Colonic mucosa (tissue), 4 donors: Measurements from ENCODE around the gene POFUT2. TPM values are rescaled to one million over a fixed set of nuclear protein-coding genes. Genes with fewer than 3 reads are reported as not detected.

Source experiments
- DNase-seq: peaks from one replicate; pipeline ENCODE4 v3.0.0-alpha.2; 2020
- H3K27ac ChIP-seq: fragments of 200-600 bp; one replicate; pipeline ENCODE4 v1.8.0; 2021
- H3K27me3 ChIP-seq: fragments of 200-600 bp; one replicate; pipeline ENCODE4 v1.8.0; 2021
- H3K36me3 ChIP-seq: fragments of 200-600 bp; one replicate; pipeline ENCODE4 v1.8.0; 2021
- H3K4me1 ChIP-seq: fragments of 200-600 bp; one replicate; pipeline ENCODE4 v1.8.0; 2021; ENCODE audit warnings: mild to moderate bottlenecking
- H3K4me3 ChIP-seq: fragments of 200-600 bp; one replicate; pipeline ENCODE4 v1.8.0; 2021
- H3K9ac ChIP-seq, 2 donors: one replicate each; pipeline ENCODE4 v1.7.0; 2013; ENCODE audit warnings: control low read depth in 2 of 2, low read depth in 2 of 2, low read length in 2 of 2
- H3K9me3 ChIP-seq: fragments of 200-600 bp; one replicate; pipeline ENCODE4 v1.8.0; 2021
- intact Hi-C: fragments of 100-400 bp; cut with DNase I; formaldehyde crosslinking; loops from one replicate; pipeline ENCODE4 v1.14.1; 2022
- total RNA-seq, 2 donors: library from RNA; stranded (reverse); fragmentation: NEBNext Ultra II Directional in 1 of 2; extraction: Animal tissue kit (Norgen Biotek cat#: 25700) in 1 of 2; gene quantifications; one replicate each; pipeline ENCODE4 v1.2.1, GENCODE V29; 2021
- TF ChIP-seq, protein P1 (sequence below): fragments of 200-600 bp; IDR thresholded peaks from one replicate; pipeline ENCODE4 v1.8.0; 2022; ENCODE audit warnings: antibody characterized with exemption, mild to moderate bottlenecking
- donor health status: healthy.
- donor health status: DM: no; HTN: no; CAD: no.
- donor health status: DM: no; HTN: no; CAD: no.

The POFUT2 gene
- total RNA-seq, 2 donors from 2014 or later, result 23.8 to 31.6 TPM

DNA sequence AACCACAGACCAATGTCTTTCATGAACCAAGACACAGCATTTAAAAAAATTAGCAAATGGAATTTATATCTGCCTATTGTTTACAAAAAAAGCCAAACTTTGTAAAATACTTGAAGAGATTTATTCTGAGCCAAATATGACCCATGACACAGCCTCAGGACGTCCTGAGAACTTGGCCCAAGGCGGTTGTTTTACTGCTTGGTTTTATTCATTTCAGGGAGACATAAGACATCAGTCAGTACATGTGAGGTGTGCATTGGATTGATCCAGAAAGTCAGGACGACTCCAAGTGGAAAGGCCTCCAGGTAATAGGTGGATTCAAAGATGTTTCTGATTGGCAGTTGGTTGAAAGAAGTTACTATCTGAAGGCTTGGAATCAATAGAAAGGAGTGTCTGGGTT lies 1.4 kb upstream of the POFUT2 start:
- TF ChIP-seq, protein P1, sequence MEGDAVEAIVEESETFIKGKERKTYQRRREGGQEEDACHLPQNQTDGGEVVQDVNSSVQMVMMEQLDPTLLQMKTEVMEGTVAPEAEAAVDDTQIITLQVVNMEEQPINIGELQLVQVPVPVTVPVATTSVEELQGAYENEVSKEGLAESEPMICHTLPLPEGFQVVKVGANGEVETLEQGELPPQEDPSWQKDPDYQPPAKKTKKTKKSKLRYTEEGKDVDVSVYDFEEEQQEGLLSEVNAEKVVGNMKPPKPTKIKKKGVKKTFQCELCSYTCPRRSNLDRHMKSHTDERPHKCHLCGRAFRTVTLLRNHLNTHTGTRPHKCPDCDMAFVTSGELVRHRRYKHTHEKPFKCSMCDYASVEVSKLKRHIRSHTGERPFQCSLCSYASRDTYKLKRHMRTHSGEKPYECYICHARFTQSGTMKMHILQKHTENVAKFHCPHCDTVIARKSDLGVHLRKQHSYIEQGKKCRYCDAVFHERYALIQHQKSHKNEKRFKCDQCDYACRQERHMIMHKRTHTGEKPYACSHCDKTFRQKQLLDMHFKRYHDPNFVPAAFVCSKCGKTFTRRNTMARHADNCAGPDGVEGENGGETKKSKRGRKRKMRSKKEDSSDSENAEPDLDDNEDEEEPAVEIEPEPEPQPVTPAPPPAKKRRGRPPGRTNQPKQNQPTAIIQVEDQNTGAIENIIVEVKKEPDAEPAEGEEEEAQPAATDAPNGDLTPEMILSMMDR, result no peak
- Histone ChIP-seq H3K9ac (no peak overlapping the region), H3K9me3 (no peaks in the 10 kb centered on the region), H3K4me3 (no peak overlapping the region), H3K27ac (no peak overlapping the region), H3K4me1 (peaks cover 19% of the 10 kb centered on the region), H3K36me3 (no peaks in the 10 kb centered on the region), H3K27me3 (no peaks in the 10 kb centered on the region)
- intact Hi-C loops, result loop anchor here (10.0 kb wide), 1 partner anchor 144 kb away; no protein-coding TSS in a partner anchor
- DNase-seq, result no peak

DNA sequence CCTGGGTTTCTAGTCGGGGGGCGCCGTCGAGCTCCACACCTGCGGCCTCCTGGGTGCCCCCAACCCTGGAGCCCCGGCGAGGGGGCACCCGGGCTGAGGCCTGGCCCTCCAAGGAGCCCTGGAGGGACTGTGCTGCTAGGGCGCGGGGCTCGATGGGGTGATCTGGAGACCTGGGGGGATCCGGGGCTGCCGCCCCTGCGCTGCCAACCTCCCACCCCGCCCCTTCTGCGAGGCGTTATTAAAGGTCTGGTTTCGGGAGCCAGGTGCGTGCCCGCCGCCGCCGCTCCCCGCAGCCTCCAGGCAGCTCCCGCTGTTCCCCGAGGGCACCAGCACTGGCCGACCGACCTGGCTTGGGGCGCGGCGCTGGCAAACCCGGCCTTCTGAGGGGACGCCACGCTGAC lies 746 bp upstream of the POFUT2 start:
- Histone ChIP-seq H3K4me3 (peak overlapping the region; percentile 55), H3K4me1 (peaks cover 19% of the 10 kb centered on the region), H3K9ac (peak overlapping the region; percentile 34 to 85), H3K27me3 (no peaks in the 10 kb centered on the region), H3K36me3 (no peaks in the 10 kb centered on the region), H3K27ac (no peak overlapping the region), H3K9me3 (no peaks in the 10 kb centered on the region)
- TF ChIP-seq, protein P1, result no peak
- intact Hi-C loops, result loop anchor here (10.0 kb wide), 1 partner anchor 144 kb away; no protein-coding TSS in a partner anchor
- no peak for DNase-seq

DNA sequence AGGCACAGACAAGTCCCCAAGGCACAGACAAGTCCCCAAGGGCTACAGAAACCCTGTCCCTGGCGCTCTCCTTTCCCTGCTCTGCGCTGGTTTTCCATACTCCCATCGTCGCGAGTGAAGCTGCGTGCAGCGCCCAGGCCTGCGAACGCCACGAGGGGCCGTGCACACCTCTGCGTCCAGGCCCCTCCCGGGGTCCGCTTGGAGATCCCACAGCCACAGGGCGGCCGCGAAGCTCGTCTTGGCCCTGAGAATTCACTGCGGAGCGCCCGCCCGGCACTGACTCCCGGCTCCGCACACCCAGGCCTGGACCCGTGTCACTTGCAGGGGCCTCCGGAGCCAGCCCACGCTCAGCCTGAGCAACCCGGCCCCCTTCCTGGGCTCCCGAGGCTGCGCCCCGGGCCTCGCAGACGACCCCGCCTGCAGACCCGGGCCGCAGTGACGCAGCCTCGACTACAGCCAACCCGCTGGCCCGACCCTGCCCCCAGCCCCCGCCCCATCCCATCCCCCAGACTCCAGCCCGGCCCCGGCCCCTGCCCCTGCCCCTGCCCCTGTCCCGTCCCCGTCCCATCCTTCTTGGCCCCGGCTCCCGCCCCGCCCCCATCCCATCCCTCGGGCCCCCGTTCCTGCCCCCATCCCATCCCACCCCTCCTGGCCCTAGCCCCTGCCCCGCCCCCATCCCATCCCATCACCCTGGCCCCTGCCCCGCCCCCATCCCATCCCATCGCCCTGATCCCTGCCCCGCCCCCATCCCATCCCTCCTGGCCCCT lies 841 bp downstream of the POFUT2 start:
- no peak for DNase-seq
- Histone ChIP-seq H3K36me3 (peaks cover 6% of the 10 kb centered on the region), H3K4me3 (peak overlapping the region; percentile 55), H3K27me3 (no peaks in the 10 kb centered on the region), H3K4me1 (peaks cover 5% of the 10 kb centered on the region), H3K9ac (no peak overlapping the region), H3K27ac (no peak overlapping the region), H3K9me3 (no peaks in the 10 kb centered on the region)
- intact Hi-C loops, result loop anchor here (10.0 kb wide), 1 partner anchor 142 kb away; no protein-coding TSS in a partner anchor
- TF ChIP-seq, protein P1, result no peak

DNA sequence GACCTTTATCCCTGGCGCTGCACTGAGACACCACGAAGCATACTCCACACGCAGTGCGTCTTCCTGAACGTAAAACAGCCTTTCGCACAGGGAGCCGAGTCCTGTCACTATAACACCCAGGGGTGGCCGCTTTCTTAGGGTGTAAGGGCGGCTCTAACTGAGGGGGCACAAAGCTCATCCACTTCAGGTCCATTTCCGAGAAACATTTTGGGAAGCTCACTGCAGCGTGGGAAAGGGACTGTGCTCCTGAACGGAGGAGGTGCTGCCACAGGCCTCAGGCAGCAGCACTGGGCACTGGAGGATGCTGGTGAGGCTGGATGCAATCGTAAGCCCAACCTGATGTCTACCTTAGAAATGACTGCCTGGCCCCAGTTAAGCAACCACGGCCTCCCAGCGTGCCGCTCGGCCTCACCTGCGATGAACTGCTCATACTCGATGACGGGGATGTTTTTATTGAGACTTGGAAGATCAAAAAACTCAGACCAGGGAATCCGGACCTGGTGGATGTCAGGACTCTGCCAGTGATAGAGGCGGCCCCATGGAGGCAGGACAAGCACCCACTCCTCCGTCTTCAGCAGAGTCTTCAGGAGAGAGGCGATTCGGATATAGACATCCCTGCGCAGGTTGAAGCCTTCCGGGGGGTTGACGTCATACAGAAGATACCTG lies 2.3 kb downstream of the POFUT2 start:
- H3K27me3 ChIP-seq, result no peaks in the 10 kb centered on the region
- H3K9me3 ChIP-seq, result no peaks in the 10 kb centered on the region
- no peak for DNase-seq
- peaks cover 4% of the 10 kb centered on the region for H3K4me1 ChIP-seq
- no peak overlapping the region for H3K27ac ChIP-seq
- peaks cover 6% of the 10 kb centered on the region for H3K36me3 ChIP-seq
- H3K4me3 ChIP-seq, result no peak overlapping the region
- intact Hi-C loops, result loop anchor here (10.0 kb wide), 1 partner anchor 141 kb away; no protein-coding TSS in a partner anchor
- no peak overlapping the region for H3K9ac ChIP-seq
- TF ChIP-seq, protein P1, result no peak

DNA sequence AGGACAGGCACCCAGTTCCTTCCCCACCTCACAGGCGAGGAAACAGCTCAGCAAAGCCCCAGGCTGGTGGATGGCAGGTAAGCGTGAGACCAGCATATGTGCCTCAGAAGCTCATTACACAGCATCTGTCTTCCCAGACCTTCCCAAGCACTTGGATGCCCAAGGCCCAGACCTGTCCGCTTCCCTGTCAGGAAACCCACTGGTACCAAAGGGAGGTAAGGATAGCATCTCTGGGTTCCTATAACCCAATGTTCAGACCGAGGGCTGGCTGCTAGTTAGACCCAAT lies 3.3 kb downstream of the POFUT2 start:
- no peak overlapping the region for H3K9ac ChIP-seq
- H3K4me1 ChIP-seq, result peaks cover 4% of the 10 kb centered on the region
- H3K36me3 ChIP-seq, result peaks cover 6% of the 10 kb centered on the region
- TF ChIP-seq, protein P1, result no peak
- H3K27ac ChIP-seq, result no peak overlapping the region
- no peaks in the 10 kb centered on the region for H3K9me3 ChIP-seq
- intact Hi-C loops, result loop anchor here (10.0 kb wide), 1 partner anchor 140 kb away; no protein-coding TSS in a partner anchor
- DNase-seq, result no peak
- H3K4me3 ChIP-seq, result no peak overlapping the region
- H3K27me3 ChIP-seq, result no peaks in the 10 kb centered on the region
